ENCODE data around the gene CLPX.
"Not testable (repeated sequence)": the region's sequence is repeated elsewhere in the genome, so short reads cannot be mapped to it uniquely, and the experiment has no call there.

Gene CLPX

GRCh38 chr15:65165875-65166274 is 19.3 kb downstream of the CLPX start:
- no peak for DNase-seq

- DNase-seq = no peak
Measured at GRCh38 chr15:65164139-65164538, 21.0 kb downstream of the CLPX start.

GRCh38 chr15:65163041-65163440 is 22.1 kb downstream of the CLPX start:
- DNase-seq = no peak

- DNase-seq = no peak
Measured at GRCh38 chr15:65156692-65157091, 28.4 kb downstream of the CLPX start.

GRCh38 chr15:65154720-65155119 is 30.4 kb downstream of the CLPX start:
- DNase-seq = no peak

- no peak for DNase-seq
Measured at GRCh38 chr15:65147902-65148301, 37.2 kb downstream of the CLPX start.

- no peak for DNase-seq
Measured at GRCh38 chr15:65146438-65146837, 38.7 kb downstream of the CLPX start.

- DNase-seq = not testable (repeated sequence)
Measured at GRCh38 chr15:65138631-65139030, 46.5 kb downstream of the CLPX start.

- not testable (repeated sequence) for DNase-seq
Measured at GRCh38 chr15:65137893-65138292, 47.2 kb downstream of the CLPX start.

GRCh38 chr15:65137089-65137488 is 48.1 kb downstream of the CLPX start:
- not testable (repeated sequence) for DNase-seq

GRCh38 chr15:65134538-65134937 is 50.6 kb downstream of the CLPX start:
- no peak for DNase-seq

GRCh38 chr15:65133548-65134200 is 51.5 kb downstream of the CLPX start, which contains the start of gene PDCD7:
Gene PDCD7, minus strand, starts transcription at chr15:65133808. Its CDS starts 27 bp downstream, at chr15:65133781.
- DNase-seq = peak; percentile 88

- DNase-seq = peak; percentile 6
Measured at GRCh38 chr15:65132878-65133547, 52.1 kb downstream of the CLPX start.

- no peak for DNase-seq
Measured at GRCh38 chr15:65130941-65131340, 54.2 kb downstream of the CLPX start.

- no peak for DNase-seq
Measured at GRCh38 chr15:65115542-65115941, 69.6 kb downstream of the CLPX start.

- no peak for DNase-seq
Measured at GRCh38 chr15:65115086-65115485, 70.1 kb downstream of the CLPX start, which contains the start of gene UBAP1L. Gene UBAP1L, minus strand, starts transcription at chr15:65115200. Its CDS starts 8,985 bp downstream, at chr15:65106215.

GRCh38 chr15:65110676-65111292 is 74.4 kb downstream of the CLPX start:
- no peak for DNase-seq

GRCh38 chr15:65106011-65106590 is 79.0 kb downstream of the CLPX start:
- DNase-seq = no peak

- DNase-seq = no peak
Measured at GRCh38 chr15:65105038-65105437, 80.1 kb downstream of the CLPX start.

GRCh38 chr15:65102912-65103311 is 82.2 kb downstream of the CLPX start:
- DNase-seq = no peak

- DNase-seq = no peak
Measured at GRCh38 chr15:65101891-65102708, 83.0 kb downstream of the CLPX start.

- peak; percentile 63 for DNase-seq
Measured at GRCh38 chr15:65101411-65101890, 83.7 kb downstream of the CLPX start.

Data from CD4-positive, alpha-beta T cell treated with Interleukin-17A for 4 hours (primary cell).